Peyer's patch (tissue), 4 donors: ENCODE results near the gene NEU4.
"Not testable (repeated sequence)": the region's sequence is repeated elsewhere in the genome, so short reads cannot be mapped to it uniquely, and the experiment has no call there.

ENCODE experiments used
- POLR2A ChIP-seq, 2 donors: fragments of 450-650 bp; IDR thresholded peaks; one replicate each; pipeline ENCODE4 v1.5.1; 2017; ENCODE audit warnings: antibody characterized with exemption in 2 of 2, mild to moderate bottlenecking in 2 of 2, moderate library complexity in 2 of 2
- TF ChIP-seq, protein P1 (sequence below), 6 experiments: fragments of 450-650 bp in 4 of 6; fragments of 200-600 bp in 2 of 6; sonication (generic) in 1 of 6; IDR thresholded peaks; one replicate each; pipeline ENCODE4 v1.5.1; 2017 to 2019; ENCODE audit warnings: antibody characterized with exemption in 6 of 6, mild to moderate bottlenecking in 3 of 6, moderate library complexity in 1 of 6

DNA sequence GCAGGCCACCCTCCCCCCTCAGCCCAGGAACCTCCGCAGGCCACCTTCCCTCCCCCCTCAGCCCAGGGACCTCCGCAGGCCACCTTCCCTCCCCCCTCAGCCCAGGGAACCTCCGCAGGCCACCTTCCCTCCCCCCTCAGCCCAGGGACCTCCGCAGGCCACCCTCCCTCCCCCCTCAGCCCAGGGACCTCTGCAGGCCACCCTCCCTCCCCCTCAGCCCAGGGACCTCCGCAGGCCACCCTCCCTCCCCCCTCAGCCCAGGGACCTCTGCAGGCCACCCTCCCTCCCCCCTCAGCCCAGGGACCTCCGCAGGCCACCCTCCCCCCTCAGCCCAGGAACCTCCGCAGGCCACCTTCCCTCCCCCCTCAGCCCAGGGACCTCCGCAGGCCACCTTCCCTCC is 2.8 kb upstream of the NEU4 start:
- TF ChIP-seq, protein P1, sequence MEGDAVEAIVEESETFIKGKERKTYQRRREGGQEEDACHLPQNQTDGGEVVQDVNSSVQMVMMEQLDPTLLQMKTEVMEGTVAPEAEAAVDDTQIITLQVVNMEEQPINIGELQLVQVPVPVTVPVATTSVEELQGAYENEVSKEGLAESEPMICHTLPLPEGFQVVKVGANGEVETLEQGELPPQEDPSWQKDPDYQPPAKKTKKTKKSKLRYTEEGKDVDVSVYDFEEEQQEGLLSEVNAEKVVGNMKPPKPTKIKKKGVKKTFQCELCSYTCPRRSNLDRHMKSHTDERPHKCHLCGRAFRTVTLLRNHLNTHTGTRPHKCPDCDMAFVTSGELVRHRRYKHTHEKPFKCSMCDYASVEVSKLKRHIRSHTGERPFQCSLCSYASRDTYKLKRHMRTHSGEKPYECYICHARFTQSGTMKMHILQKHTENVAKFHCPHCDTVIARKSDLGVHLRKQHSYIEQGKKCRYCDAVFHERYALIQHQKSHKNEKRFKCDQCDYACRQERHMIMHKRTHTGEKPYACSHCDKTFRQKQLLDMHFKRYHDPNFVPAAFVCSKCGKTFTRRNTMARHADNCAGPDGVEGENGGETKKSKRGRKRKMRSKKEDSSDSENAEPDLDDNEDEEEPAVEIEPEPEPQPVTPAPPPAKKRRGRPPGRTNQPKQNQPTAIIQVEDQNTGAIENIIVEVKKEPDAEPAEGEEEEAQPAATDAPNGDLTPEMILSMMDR (IDR thresholded peaks at IDR 0.05), result not testable (repeated sequence)
- TF ChIP-seq POLR2A (IDR thresholded peaks at IDR 0.05), result not testable (repeated sequence)
